ENCODE measurements around the gene BMP5. TPM values are rescaled to one million over a fixed set of nuclear protein-coding genes. Genes with fewer than 3 reads are reported as not detected.

The BMP5 gene
- total RNA-seq, 1 experiment from 2014 or later, result 0.48 TPM

DNA sequence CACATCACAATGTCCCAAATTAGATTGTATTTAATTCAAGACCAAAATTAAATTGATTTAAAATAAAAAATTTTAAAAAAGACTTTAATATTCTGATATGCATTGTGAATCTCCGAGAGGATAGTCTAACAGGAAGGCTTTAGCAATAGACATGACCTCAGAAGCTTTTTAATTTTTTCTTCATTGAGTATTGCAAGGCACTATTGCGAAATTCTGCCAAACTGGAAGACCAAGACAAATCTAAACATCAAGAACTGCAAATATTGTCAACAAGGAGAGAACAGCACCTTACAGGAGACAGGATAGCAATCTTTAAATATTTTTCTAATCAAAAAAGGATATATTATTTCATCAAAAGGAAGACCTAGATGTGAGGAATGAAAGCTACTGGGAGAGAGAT, 56.9 kb downstream of the BMP5 start:
- no peak overlapping the region for H3K4me3 ChIP-seq (ENCODE audit: low read depth, low read length)
- ChIA-PET POLR2A (no interaction called here), CTCF (no interaction called here)
- Mint-ChIP-seq H3K4me1 (ENCODE audit: low read depth, unreplicated experiment) (no peaks in the 10 kb centered on the region), H3K27ac (ENCODE audit: unreplicated experiment) (no peak overlapping the region), H3K4me3 (ENCODE audit: unreplicated experiment) (no peak overlapping the region), H3K36me3 (ENCODE audit: insufficient read depth, unreplicated experiment) (no peaks in the 10 kb centered on the region), H3K27me3 (ENCODE audit: insufficient read depth, unreplicated experiment) (no peaks in the 10 kb centered on the region), H3K9me3 (ENCODE audit: unreplicated experiment) (no peaks in the 10 kb centered on the region)
- no peaks in the 10 kb centered on the region for H3K4me1 ChIP-seq
- H3K27me3 ChIP-seq (replicated peaks; ENCODE audit: control insufficient read depth, insufficient read depth, low read length), result no peaks in the 10 kb centered on the region
- no peaks in the 10 kb centered on the region for H3K36me3 ChIP-seq (ENCODE audit: control insufficient read depth, insufficient read depth, low read length)
- intact Hi-C loops (cut with micrococcal nuclease; ENCODE audit: unreplicated experiment), result no loop called here
- TF ChIP-seq, protein P1, sequence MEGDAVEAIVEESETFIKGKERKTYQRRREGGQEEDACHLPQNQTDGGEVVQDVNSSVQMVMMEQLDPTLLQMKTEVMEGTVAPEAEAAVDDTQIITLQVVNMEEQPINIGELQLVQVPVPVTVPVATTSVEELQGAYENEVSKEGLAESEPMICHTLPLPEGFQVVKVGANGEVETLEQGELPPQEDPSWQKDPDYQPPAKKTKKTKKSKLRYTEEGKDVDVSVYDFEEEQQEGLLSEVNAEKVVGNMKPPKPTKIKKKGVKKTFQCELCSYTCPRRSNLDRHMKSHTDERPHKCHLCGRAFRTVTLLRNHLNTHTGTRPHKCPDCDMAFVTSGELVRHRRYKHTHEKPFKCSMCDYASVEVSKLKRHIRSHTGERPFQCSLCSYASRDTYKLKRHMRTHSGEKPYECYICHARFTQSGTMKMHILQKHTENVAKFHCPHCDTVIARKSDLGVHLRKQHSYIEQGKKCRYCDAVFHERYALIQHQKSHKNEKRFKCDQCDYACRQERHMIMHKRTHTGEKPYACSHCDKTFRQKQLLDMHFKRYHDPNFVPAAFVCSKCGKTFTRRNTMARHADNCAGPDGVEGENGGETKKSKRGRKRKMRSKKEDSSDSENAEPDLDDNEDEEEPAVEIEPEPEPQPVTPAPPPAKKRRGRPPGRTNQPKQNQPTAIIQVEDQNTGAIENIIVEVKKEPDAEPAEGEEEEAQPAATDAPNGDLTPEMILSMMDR (IDR thresholded peaks at IDR 0.05; ENCODE audit: insufficient read depth in 1 of 2, low read depth in 1 of 2, low read length in 1 of 2, severe bottlenecking in 1 of 2, unreplicated experiment in 1 of 2), result no peak
- H3K9me3 ChIP-seq, result no peaks in the 10 kb centered on the region
- no peak for DNase-seq
- BruUV-seq (replicated peaks), result no TSS peak

DNA sequence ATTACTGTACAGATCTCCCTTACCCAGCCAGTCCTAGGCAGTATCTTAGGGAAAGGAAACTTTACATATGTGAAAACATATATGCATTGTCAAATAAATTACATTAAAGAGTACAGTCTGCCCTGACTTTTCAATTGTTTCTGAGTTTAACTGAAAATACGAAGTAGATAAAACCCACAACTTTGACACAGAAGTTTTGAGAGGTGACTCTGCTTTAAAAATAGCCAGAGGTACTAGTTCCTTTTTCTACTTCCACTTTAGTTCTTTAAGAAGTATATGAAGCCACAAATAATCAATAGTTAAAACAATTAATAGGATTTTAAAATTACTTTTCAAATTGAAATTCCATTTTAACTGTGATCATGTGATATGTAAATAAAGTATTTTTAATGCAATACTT, 62.9 kb downstream of the BMP5 start:
- Mint-ChIP-seq H3K27ac (ENCODE audit: unreplicated experiment) (no peak overlapping the region), H3K9me3 (ENCODE audit: unreplicated experiment) (no peaks in the 10 kb centered on the region), H3K4me3 (ENCODE audit: unreplicated experiment) (no peak overlapping the region), H3K4me1 (ENCODE audit: low read depth, unreplicated experiment) (peaks cover 6% of the 10 kb centered on the region), H3K36me3 (ENCODE audit: insufficient read depth, unreplicated experiment) (no peaks in the 10 kb centered on the region), H3K27me3 (ENCODE audit: insufficient read depth, unreplicated experiment) (no peaks in the 10 kb centered on the region)
- CTCF ChIA-PET, result no interaction called here
- Histone ChIP-seq H3K36me3 (ENCODE audit: control insufficient read depth, insufficient read depth, low read length) (no peaks in the 10 kb centered on the region), H3K27me3 (replicated peaks; ENCODE audit: control insufficient read depth, insufficient read depth, low read length) (no peaks in the 10 kb centered on the region), H3K4me1 (no peaks in the 10 kb centered on the region), H3K9me3 (no peaks in the 10 kb centered on the region), H3K4me3 (ENCODE audit: low read depth, low read length) (no peak overlapping the region)
- intact Hi-C loops (cut with micrococcal nuclease; ENCODE audit: unreplicated experiment), result no loop called here
- DNase-seq, result no peak
- TF ChIP-seq, protein P1 (IDR thresholded peaks at IDR 0.05; ENCODE audit: insufficient read depth in 1 of 2, low read depth in 1 of 2, low read length in 1 of 2, severe bottlenecking in 1 of 2, unreplicated experiment in 1 of 2), result no peak
- POLR2A ChIA-PET, result no interaction called here
- no TSS peak for BruUV-seq (replicated peaks)

DNA sequence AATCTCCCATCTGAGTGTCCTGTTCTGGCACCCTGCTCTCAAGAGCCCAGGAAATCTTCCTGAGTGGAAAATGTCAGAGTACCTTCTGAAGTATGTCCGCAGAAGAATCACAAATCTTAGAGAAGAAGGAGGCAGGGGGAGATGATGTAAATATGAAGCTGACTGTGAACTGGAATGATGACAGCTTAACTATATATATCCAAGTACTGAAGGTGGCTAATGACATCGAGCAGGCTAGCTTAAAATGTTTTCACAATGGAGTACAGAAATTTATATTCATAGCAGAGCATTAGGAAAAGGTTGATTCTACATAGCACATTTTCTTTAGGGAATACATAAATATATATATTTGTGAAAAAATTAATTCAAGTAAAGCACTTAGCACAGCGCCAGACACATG, 64.3 kb downstream of the BMP5 start:
- Histone ChIP-seq H3K27me3 (replicated peaks; ENCODE audit: control insufficient read depth, insufficient read depth, low read length) (no peaks in the 10 kb centered on the region), H3K9me3 (no peaks in the 10 kb centered on the region), H3K4me3 (ENCODE audit: low read depth, low read length) (no peak overlapping the region), H3K4me1 (no peaks in the 10 kb centered on the region), H3K36me3 (ENCODE audit: control insufficient read depth, insufficient read depth, low read length) (no peaks in the 10 kb centered on the region)
- intact Hi-C loops (cut with micrococcal nuclease; ENCODE audit: unreplicated experiment), result no loop called here
- DNase-seq, result no peak
- peaks cover 6% of the 10 kb centered on the region for H3K4me1 Mint-ChIP-seq (ENCODE audit: low read depth, unreplicated experiment)
- no peaks in the 10 kb centered on the region for H3K36me3 Mint-ChIP-seq (ENCODE audit: insufficient read depth, unreplicated experiment)
- peaks cover 7% of the 10 kb centered on the region for H3K9me3 Mint-ChIP-seq (ENCODE audit: unreplicated experiment)
- no peaks in the 10 kb centered on the region for H3K27me3 Mint-ChIP-seq (ENCODE audit: insufficient read depth, unreplicated experiment)
- no peak overlapping the region for H3K27ac Mint-ChIP-seq (ENCODE audit: unreplicated experiment)
- ChIA-PET POLR2A (no interaction called here), CTCF (no interaction called here)
- TF ChIP-seq, protein P1 (IDR thresholded peaks at IDR 0.05; ENCODE audit: insufficient read depth in 1 of 2, low read depth in 1 of 2, low read length in 1 of 2, severe bottlenecking in 1 of 2, unreplicated experiment in 1 of 2), result no peak
- H3K4me3 Mint-ChIP-seq (ENCODE audit: unreplicated experiment), result no peak overlapping the region
- BruUV-seq (replicated peaks), result no TSS peak
